ENCODE data around the gene KIFAP3. TPM values are rescaled to one million over a fixed set of nuclear protein-coding genes. Genes with fewer than 3 reads are reported as not detected.

KIFAP3 gene
- total and polyA plus RNA-seq, 4 donors, result 4.5 to 11.1 (median 6.9) TPM

GRCh38 chr1:169891539-169891885 lies 183.0 kb downstream of the KIFAP3 start:
- peak overlapping the region; percentile 61 to 84 for H3K27ac ChIP-seq (ENCODE audit: low read depth in 1 of 2, low read length in 2 of 2)
- peak overlapping the region in 1 of 2 donors; percentile 3 for H3K9ac ChIP-seq (ENCODE audit: low read depth in 1 of 2, low read length in 2 of 2)
- peaks cover 3 to 30% (median 21%) of the 10 kb centered on the region in 4 donors for H3K4me1 ChIP-seq (ENCODE audit: control insufficient read depth in 4 of 4, insufficient read depth in 4 of 4, low read length in 3 of 4)
- TF ChIP-seq, protein P1, sequence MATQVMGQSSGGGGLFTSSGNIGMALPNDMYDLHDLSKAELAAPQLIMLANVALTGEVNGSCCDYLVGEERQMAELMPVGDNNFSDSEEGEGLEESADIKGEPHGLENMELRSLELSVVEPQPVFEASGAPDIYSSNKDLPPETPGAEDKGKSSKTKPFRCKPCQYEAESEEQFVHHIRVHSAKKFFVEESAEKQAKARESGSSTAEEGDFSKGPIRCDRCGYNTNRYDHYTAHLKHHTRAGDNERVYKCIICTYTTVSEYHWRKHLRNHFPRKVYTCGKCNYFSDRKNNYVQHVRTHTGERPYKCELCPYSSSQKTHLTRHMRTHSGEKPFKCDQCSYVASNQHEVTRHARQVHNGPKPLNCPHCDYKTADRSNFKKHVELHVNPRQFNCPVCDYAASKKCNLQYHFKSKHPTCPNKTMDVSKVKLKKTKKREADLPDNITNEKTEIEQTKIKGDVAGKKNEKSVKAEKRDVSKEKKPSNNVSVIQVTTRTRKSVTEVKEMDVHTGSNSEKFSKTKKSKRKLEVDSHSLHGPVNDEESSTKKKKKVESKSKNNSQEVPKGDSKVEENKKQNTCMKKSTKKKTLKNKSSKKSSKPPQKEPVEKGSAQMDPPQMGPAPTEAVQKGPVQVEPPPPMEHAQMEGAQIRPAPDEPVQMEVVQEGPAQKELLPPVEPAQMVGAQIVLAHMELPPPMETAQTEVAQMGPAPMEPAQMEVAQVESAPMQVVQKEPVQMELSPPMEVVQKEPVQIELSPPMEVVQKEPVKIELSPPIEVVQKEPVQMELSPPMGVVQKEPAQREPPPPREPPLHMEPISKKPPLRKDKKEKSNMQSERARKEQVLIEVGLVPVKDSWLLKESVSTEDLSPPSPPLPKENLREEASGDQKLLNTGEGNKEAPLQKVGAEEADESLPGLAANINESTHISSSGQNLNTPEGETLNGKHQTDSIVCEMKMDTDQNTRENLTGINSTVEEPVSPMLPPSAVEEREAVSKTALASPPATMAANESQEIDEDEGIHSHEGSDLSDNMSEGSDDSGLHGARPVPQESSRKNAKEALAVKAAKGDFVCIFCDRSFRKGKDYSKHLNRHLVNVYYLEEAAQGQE (IDR thresholded peaks at IDR 0.05), result peak; percentile 48
- TF ChIP-seq, protein P2, sequence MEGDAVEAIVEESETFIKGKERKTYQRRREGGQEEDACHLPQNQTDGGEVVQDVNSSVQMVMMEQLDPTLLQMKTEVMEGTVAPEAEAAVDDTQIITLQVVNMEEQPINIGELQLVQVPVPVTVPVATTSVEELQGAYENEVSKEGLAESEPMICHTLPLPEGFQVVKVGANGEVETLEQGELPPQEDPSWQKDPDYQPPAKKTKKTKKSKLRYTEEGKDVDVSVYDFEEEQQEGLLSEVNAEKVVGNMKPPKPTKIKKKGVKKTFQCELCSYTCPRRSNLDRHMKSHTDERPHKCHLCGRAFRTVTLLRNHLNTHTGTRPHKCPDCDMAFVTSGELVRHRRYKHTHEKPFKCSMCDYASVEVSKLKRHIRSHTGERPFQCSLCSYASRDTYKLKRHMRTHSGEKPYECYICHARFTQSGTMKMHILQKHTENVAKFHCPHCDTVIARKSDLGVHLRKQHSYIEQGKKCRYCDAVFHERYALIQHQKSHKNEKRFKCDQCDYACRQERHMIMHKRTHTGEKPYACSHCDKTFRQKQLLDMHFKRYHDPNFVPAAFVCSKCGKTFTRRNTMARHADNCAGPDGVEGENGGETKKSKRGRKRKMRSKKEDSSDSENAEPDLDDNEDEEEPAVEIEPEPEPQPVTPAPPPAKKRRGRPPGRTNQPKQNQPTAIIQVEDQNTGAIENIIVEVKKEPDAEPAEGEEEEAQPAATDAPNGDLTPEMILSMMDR (IDR thresholded peaks at IDR 0.05; ENCODE audit: low read depth, low read length, missing input control), result no peak
- TF ChIP-seq EGR1 (IDR thresholded peaks at IDR 0.05; ENCODE audit: low read depth in 2 of 2) (no peak), MAX (IDR thresholded peaks at IDR 0.05) (peak; percentile 10), JUND (IDR thresholded peaks at IDR 0.05) (no peak), ATF3 (IDR thresholded peaks at IDR 0.05) (no peak), FOXA2 (IDR thresholded peaks at IDR 0.05) (peak; percentile 82), NR2F2 (IDR thresholded peaks at IDR 0.05) (peak; percentile 20), ZBTB33 (IDR thresholded peaks at IDR 0.05) (peak; percentile 25), TAF1 (conservative IDR thresholded peaks at IDR 0.05) (no peak), YY1 (IDR thresholded peaks at IDR 0.05) (peak; percentile 63), HNF4A (conservative IDR thresholded peaks at IDR 0.05) (peak in 1 of 2 donors; percentile 32), RXRA (IDR thresholded peaks at IDR 0.05) (peak; percentile 62 to 73), HNF4G (IDR thresholded peaks at IDR 0.05) (no peak), GABPA (IDR thresholded peaks at IDR 0.05 in 1 of 2, conservative IDR thresholded peaks at IDR 0.05 in 1 of 2) (no peak), FOXA1 (IDR thresholded peaks at IDR 0.05) (peak; percentile 44), SP1 (IDR thresholded peaks at IDR 0.05) (peak; percentile 65), RAD21 (IDR thresholded peaks at IDR 0.05) (peak in 1 of 2 donors; percentile 10)
- peaks cover 0 to 19% (median 14%) of the 10 kb centered on the region in 4 donors for H3K36me3 ChIP-seq (ENCODE audit: control insufficient read depth in 4 of 4, insufficient read depth in 3 of 4, low read depth in 1 of 4, low read length in 3 of 4)
- DNase-seq (ENCODE audit: low spot score), result no peak
- WGBS, result 15% methylated on average over 2 of the region's 2 CpGs
- H3K27me3 ChIP-seq (ENCODE audit: control insufficient read depth in 4 of 4, insufficient read depth in 4 of 4, low read length in 3 of 4), result no peaks in the 10 kb centered on the region
- H3K4me3 ChIP-seq (ENCODE audit: low read depth in 1 of 3, low read length in 3 of 3), result peak overlapping the region in 2 of 3 donors; percentile 12 to 19
- H3K9me3 ChIP-seq (ENCODE audit: control insufficient read depth in 4 of 4, low read length in 3 of 4), result no peaks in the 10 kb centered on the region
